ENCODE results near the gene KCNIP4. TPM values are rescaled to one million over a fixed set of nuclear protein-coding genes. Genes with fewer than 3 reads are reported as not detected.

Gene KCNIP4
- total RNA-seq, 1 experiment from 2014 or later = not detected

GRCh38 chr4:21801661-21802385 is 146.7 kb downstream of the KCNIP4 start:
- H3K27ac ChIP-seq = peak overlapping the region; percentile 99
- peaks cover 24% of the 10 kb centered on the region for H3K4me1 ChIP-seq (replicated peaks)
- H3K36me3 ChIP-seq = no peaks in the 10 kb centered on the region
- H3K9me3 ChIP-seq (replicated peaks) = no peaks in the 10 kb centered on the region
- H3K4me3 ChIP-seq = no peak overlapping the region
- no peaks in the 10 kb centered on the region for H3K27me3 ChIP-seq (replicated peaks)
- peak in 1 of 2 experiments; percentile 61 for DNase-seq (ENCODE audit: low read depth in 1 of 2, low spot score in 2 of 2)

GRCh38 chr4:21795091-21795490 is 153.5 kb downstream of the KCNIP4 start:
- H3K9me3 ChIP-seq (replicated peaks) = no peaks in the 10 kb centered on the region
- no peak overlapping the region for H3K4me3 ChIP-seq
- H3K27me3 ChIP-seq (replicated peaks) = no peaks in the 10 kb centered on the region
- H3K36me3 ChIP-seq = no peaks in the 10 kb centered on the region
- no peak for DNase-seq (ENCODE audit: low read depth in 1 of 2, low spot score in 2 of 2)
- H3K4me1 ChIP-seq (replicated peaks) = peaks cover 10% of the 10 kb centered on the region
- H3K27ac ChIP-seq = no peak overlapping the region

- Histone ChIP-seq H3K27ac (no peak overlapping the region), H3K9me3 (replicated peaks) (no peaks in the 10 kb centered on the region), H3K36me3 (no peaks in the 10 kb centered on the region), H3K4me3 (no peak overlapping the region), H3K27me3 (replicated peaks) (no peaks in the 10 kb centered on the region), H3K4me1 (replicated peaks) (peaks cover 17% of the 10 kb centered on the region)
- DNase-seq (ENCODE audit: low read depth in 1 of 2, low spot score in 2 of 2) = no peak
Measured at GRCh38 chr4:21792736-21793135, 155.8 kb downstream of the KCNIP4 start.

GRCh38 chr4:21790438-21791029 is 158.0 kb downstream of the KCNIP4 start:
- no peaks in the 10 kb centered on the region for H3K9me3 ChIP-seq (replicated peaks)
- no peak overlapping the region for H3K4me3 ChIP-seq
- peak in 1 of 2 experiments; percentile 35 for DNase-seq (ENCODE audit: low read depth in 1 of 2, low spot score in 2 of 2)
- H3K4me1 ChIP-seq (replicated peaks) = peaks cover 17% of the 10 kb centered on the region
- H3K27me3 ChIP-seq (replicated peaks) = no peaks in the 10 kb centered on the region
- H3K36me3 ChIP-seq = no peaks in the 10 kb centered on the region
- H3K27ac ChIP-seq = no peak overlapping the region

GRCh38 chr4:21780148-21780547 is 168.4 kb downstream of the KCNIP4 start:
- no peak overlapping the region for H3K4me3 ChIP-seq
- H3K4me1 ChIP-seq (replicated peaks) = peaks cover 6% of the 10 kb centered on the region; the same call in 1 of the 2 replicates
- no peaks in the 10 kb centered on the region for H3K9me3 ChIP-seq (replicated peaks)
- no peaks in the 10 kb centered on the region for H3K27me3 ChIP-seq (replicated peaks)
- no peak overlapping the region for H3K27ac ChIP-seq
- DNase-seq (ENCODE audit: low read depth in 1 of 2, low spot score in 2 of 2) = no peak
- H3K36me3 ChIP-seq = no peaks in the 10 kb centered on the region

GRCh38 chr4:21778702-21779101 is 169.9 kb downstream of the KCNIP4 start:
- H3K4me3 ChIP-seq = no peak overlapping the region
- no peak for DNase-seq (ENCODE audit: low read depth in 1 of 2, low spot score in 2 of 2)

GRCh38 chr4:21775703-21776102 is 172.9 kb downstream of the KCNIP4 start:
- Histone ChIP-seq H3K4me1 (replicated peaks) (peaks cover 6% of the 10 kb centered on the region; the same call in 1 of the 2 replicates), H3K27me3 (replicated peaks) (no peaks in the 10 kb centered on the region), H3K4me3 (no peak overlapping the region), H3K27ac (no peak overlapping the region), H3K9me3 (replicated peaks) (no peaks in the 10 kb centered on the region), H3K36me3 (no peaks in the 10 kb centered on the region)
- no peak for DNase-seq (ENCODE audit: low read depth in 1 of 2, low spot score in 2 of 2)

More at GRCh38 chr4:21778702-21779101, 169.9 kb downstream of the KCNIP4 start:
- Histone ChIP-seq H3K27me3 (replicated peaks) (no peaks in the 10 kb centered on the region), H3K27ac (no peak overlapping the region), H3K36me3 (no peaks in the 10 kb centered on the region), H3K4me1 (replicated peaks) (peaks cover 6% of the 10 kb centered on the region; the same call in 1 of the 2 replicates), H3K9me3 (replicated peaks) (no peaks in the 10 kb centered on the region)

- Histone ChIP-seq H3K4me3 (no peak overlapping the region), H3K4me1 (replicated peaks) (no peaks in the 10 kb centered on the region), H3K36me3 (no peaks in the 10 kb centered on the region), H3K9me3 (replicated peaks) (no peaks in the 10 kb centered on the region), H3K27ac (no peak overlapping the region), H3K27me3 (replicated peaks) (no peaks in the 10 kb centered on the region)
- DNase-seq (ENCODE audit: low read depth in 1 of 2, low spot score in 2 of 2) = no peak
Measured at GRCh38 chr4:21769404-21770147, 179.0 kb downstream of the KCNIP4 start.

- Histone ChIP-seq H3K9me3 (replicated peaks) (no peaks in the 10 kb centered on the region), H3K4me1 (replicated peaks) (no peaks in the 10 kb centered on the region), H3K4me3 (no peak overlapping the region), H3K27ac (no peak overlapping the region), H3K36me3 (no peaks in the 10 kb centered on the region), H3K27me3 (replicated peaks) (no peaks in the 10 kb centered on the region)
- peak in 1 of 2 experiments; percentile 4 for DNase-seq (ENCODE audit: low read depth in 1 of 2, low spot score in 2 of 2)
Measured at GRCh38 chr4:21768349-21769310, 179.9 kb downstream of the KCNIP4 start.

- Histone ChIP-seq H3K36me3 (no peaks in the 10 kb centered on the region), H3K9me3 (replicated peaks) (no peaks in the 10 kb centered on the region), H3K27ac (no peak overlapping the region), H3K27me3 (replicated peaks) (no peaks in the 10 kb centered on the region), H3K4me3 (no peak overlapping the region), H3K4me1 (replicated peaks) (no peaks in the 10 kb centered on the region)
- peak in 1 of 2 experiments; percentile 4 for DNase-seq (ENCODE audit: low read depth in 1 of 2, low spot score in 2 of 2)
Measured at GRCh38 chr4:21765810-21766407, 182.7 kb downstream of the KCNIP4 start.

GRCh38 chr4:21763855-21764254 is 184.7 kb downstream of the KCNIP4 start:
- DNase-seq (ENCODE audit: low read depth in 1 of 2, low spot score in 2 of 2) = no peak
- no peaks in the 10 kb centered on the region for H3K4me1 ChIP-seq (replicated peaks)
- H3K27me3 ChIP-seq (replicated peaks) = no peaks in the 10 kb centered on the region
- H3K9me3 ChIP-seq (replicated peaks) = no peaks in the 10 kb centered on the region
- no peak overlapping the region for H3K27ac ChIP-seq
- no peak overlapping the region for H3K4me3 ChIP-seq
- H3K36me3 ChIP-seq = no peaks in the 10 kb centered on the region

GRCh38 chr4:21757248-21757647 is 191.3 kb downstream of the KCNIP4 start:
- H3K27me3 ChIP-seq (replicated peaks) = no peaks in the 10 kb centered on the region
- H3K27ac ChIP-seq = no peak overlapping the region
- H3K9me3 ChIP-seq (replicated peaks) = no peaks in the 10 kb centered on the region
- H3K36me3 ChIP-seq = no peaks in the 10 kb centered on the region
- no peak for DNase-seq (ENCODE audit: low read depth in 1 of 2, low spot score in 2 of 2)
- no peaks in the 10 kb centered on the region for H3K4me1 ChIP-seq (replicated peaks)
- H3K4me3 ChIP-seq = no peak overlapping the region
